B cell (primary cell): Measurements from ENCODE around the gene TMEM107. TPM values are rescaled to one million over a fixed set of nuclear protein-coding genes. Genes with fewer than 3 reads are reported as not detected.

Source experiments
- ATAC-seq: fragments of 200-7000 bp; cut with Tn5 transposase; one replicate; pipeline ENCODE4 v1.10.0; 2021; ENCODE audit warnings: low read depth, mild to moderate bottlenecking, moderate number of reproducible peaks, moderate library complexity
- CTCF ChIA-PET: fragments of 350-600 bp; sonication (Branson Sonifier 250); formaldehyde crosslinking; loops from one replicate; lab custom pipeline; 2021; ENCODE audit warnings: antibody characterized with exemption, inconsistent platforms; lab: Charles Lee
- POLR2A ChIA-PET: fragments of 350-600 bp; sonication (Branson Sonifier 250); formaldehyde crosslinking; loops from one replicate; lab custom pipeline; 2021; ENCODE audit warnings: antibody characterized with exemption; lab: Charles Lee
- DNase-seq: peaks from one replicate; pipeline ENCODE4 v3.0.0; 2013
- H2AFZ ChIP-seq: 2 replicates; pipeline ENCODE4 v1.6.1; 2012; ENCODE audit warnings: mild to moderate bottlenecking, low read depth, low read length; ENCODE audit not compliant: insufficient read depth, poor library complexity, severe bottlenecking
- H3K27ac ChIP-seq, 2 donors: 1 replicate in 1 of 2; 2 replicates in 1 of 2; pipeline ENCODE4 v1.5.1; 2012 to 2013; ENCODE audit warnings: low read length in 2 of 2, mild to moderate bottlenecking in 2 of 2, moderate library complexity in 1 of 2
- H3K27me3 ChIP-seq, 4 experiments: fragments of 200-600 bp in 1 of 4; sonication (generic) in 1 of 4; replicated peaks in 1 of 4; 1 replicate in 2 of 4; 2 replicates in 2 of 4; pipeline versions ENCODE4 v1.6.1 to v1.7.0; 2013 to 2016; ENCODE audit warnings: low read length in 3 of 4, mild to moderate bottlenecking in 2 of 4, mixed read lengths in 1 of 4, moderate library complexity in 1 of 4; ENCODE audit not compliant: insufficient read depth in 4 of 4, control insufficient read depth in 3 of 4; ENCODE audit errors: control extremely low read depth in 1 of 4
- H3K36me3 ChIP-seq, 2 experiments: replicated peaks in 1 of 2; 1 replicate in 1 of 2; 2 replicates in 1 of 2; pipeline versions ENCODE4 v1.6.1 to v1.7.1; 2013; ENCODE audit warnings: low read length in 1 of 2; ENCODE audit not compliant: insufficient read depth in 2 of 2, control insufficient read depth in 1 of 2; ENCODE audit errors: control extremely low read depth in 1 of 2, extremely low read depth in 1 of 2
- H3K4me1 ChIP-seq, 2 donors: fragments of 200-600 bp in 1 of 2; sonication (generic) in 1 of 2; 1 replicate in 1 of 2; 2 replicates in 1 of 2; pipeline versions ENCODE4 v1.5.1 to v1.6.1; 2013 to 2017; ENCODE audit warnings: low read length in 2 of 2; ENCODE audit not compliant: control insufficient read depth in 2 of 2, insufficient read depth in 2 of 2
- H3K4me2 ChIP-seq: replicated peaks from 2 replicates; pipeline ENCODE3; 2012; ENCODE audit warnings: mild to moderate bottlenecking, low read depth, low read length; ENCODE audit not compliant: poor library complexity, severe bottlenecking
- H3K4me3 ChIP-seq, 5 experiments: fragments of 200-600 bp in 1 of 5; sonication (generic) in 1 of 5; 1 replicate in 3 of 5; 2 replicates in 2 of 5; pipeline versions ENCODE4 v1.5.1 to v1.7.0; 2011 to 2016; ENCODE audit warnings: low read length in 4 of 5, mild to moderate bottlenecking in 4 of 5, low read depth in 2 of 5, control low read depth in 1 of 5, moderate library complexity in 1 of 5; ENCODE audit not compliant: insufficient read depth in 1 of 5; ENCODE audit errors: control extremely low read depth in 1 of 5, extremely low read depth in 1 of 5
- H3K79me2 ChIP-seq: fragments of 200-600 bp; sonication (generic); one replicate; pipeline ENCODE4 v1.6.0; 2016; ENCODE audit warnings: low read length; ENCODE audit not compliant: control insufficient read depth, insufficient read depth
- H3K9ac ChIP-seq: fragments of 200-600 bp; sonication (generic); 2 replicates; pipeline ENCODE4 v1.6.1; 2017; ENCODE audit warnings: mild to moderate bottlenecking, low read length, moderate library complexity
- H3K9me3 ChIP-seq, 3 donors: one replicate each; pipeline versions ENCODE4 v1.6.1 to v1.7.1; 2013; ENCODE audit warnings: low read length in 2 of 3; ENCODE audit not compliant: control insufficient read depth in 2 of 3, insufficient read depth in 1 of 3; ENCODE audit errors: control extremely low read depth in 1 of 3
- H4K20me1 ChIP-seq: 2 replicates; pipeline ENCODE4 v1.6.0; 2012; ENCODE audit warnings: mild to moderate bottlenecking, low read length; ENCODE audit not compliant: insufficient read depth, control insufficient read depth, poor library complexity, severe bottlenecking
- H3K27ac Mint-ChIP-seq: one replicate; pipeline ENCODE4 v1.8.0; 2021; ENCODE audit warnings: mixed read lengths
- H3K27me3 Mint-ChIP-seq: one replicate; pipeline ENCODE4 v1.8.0; 2021; ENCODE audit warnings: mixed read lengths
- H3K4me1 Mint-ChIP-seq: one replicate; pipeline ENCODE4 v1.8.0; 2021; ENCODE audit warnings: mixed read lengths
- H3K4me3 Mint-ChIP-seq: one replicate; pipeline ENCODE4 v1.8.0; 2021; ENCODE audit warnings: mixed read lengths
- H3K9me3 Mint-ChIP-seq: one replicate; pipeline ENCODE4 v1.8.0; 2022; ENCODE audit warnings: mixed read lengths; ENCODE audit not compliant: insufficient read depth
- EZH2 ChIP-seq: IDR thresholded peaks from 2 replicates; pipeline ENCODE4 v1.6.1; 2012; ENCODE audit warnings: borderline replicate concordance, low read depth, mild to moderate bottlenecking, moderate library complexity, low read length; ENCODE audit not compliant: insufficient read depth, poor library complexity, severe bottlenecking
- WGBS: methylation state at CpG from one replicate; pipeline ENCODE4 v1.1.5; 2013; ENCODE audit warnings: missing lambda C conversion rate; ENCODE audit not compliant: insufficient coverage; 5-methylcytosine and 5-hydroxymethylcytosine counted together
- intact Hi-C: fragments of 100-400 bp; cut with micrococcal nuclease; formaldehyde crosslinking; loops from one replicate; pipeline ENCODE4 v1.10.0; 2022
- polyA plus RNA-seq: library from polyadenylated mRNA; depleted of rRNA; stranded (reverse); fragments of >200 nt; gene quantifications from 2 replicates; pipeline ENCODE4 v1.2.3, GENCODE V29; 2012
- total RNA-seq, 2 donors: library from RNA; stranded (reverse); fragments of 120-200 nt in 1 of 2; gene quantifications; 1 replicate in 1 of 2; 2 replicates in 1 of 2; pipeline versions ENCODE4 v1.2.3 to v1.2.4, GENCODE V29; 2013 to 2022
- TF ChIP-seq, protein P1 (sequence below): fragments of 200-600 bp; IDR thresholded peaks from one replicate; pipeline ENCODE4 v1.8.0; 2022; ENCODE audit warnings: antibody characterized with exemption, mild to moderate bottlenecking

TMEM107 gene
- total and polyA plus RNA-seq, 2 donors (not counting 1 experiment from before 2014, with no cell fraction given), result 13.3 to 30.3 TPM

DNA sequence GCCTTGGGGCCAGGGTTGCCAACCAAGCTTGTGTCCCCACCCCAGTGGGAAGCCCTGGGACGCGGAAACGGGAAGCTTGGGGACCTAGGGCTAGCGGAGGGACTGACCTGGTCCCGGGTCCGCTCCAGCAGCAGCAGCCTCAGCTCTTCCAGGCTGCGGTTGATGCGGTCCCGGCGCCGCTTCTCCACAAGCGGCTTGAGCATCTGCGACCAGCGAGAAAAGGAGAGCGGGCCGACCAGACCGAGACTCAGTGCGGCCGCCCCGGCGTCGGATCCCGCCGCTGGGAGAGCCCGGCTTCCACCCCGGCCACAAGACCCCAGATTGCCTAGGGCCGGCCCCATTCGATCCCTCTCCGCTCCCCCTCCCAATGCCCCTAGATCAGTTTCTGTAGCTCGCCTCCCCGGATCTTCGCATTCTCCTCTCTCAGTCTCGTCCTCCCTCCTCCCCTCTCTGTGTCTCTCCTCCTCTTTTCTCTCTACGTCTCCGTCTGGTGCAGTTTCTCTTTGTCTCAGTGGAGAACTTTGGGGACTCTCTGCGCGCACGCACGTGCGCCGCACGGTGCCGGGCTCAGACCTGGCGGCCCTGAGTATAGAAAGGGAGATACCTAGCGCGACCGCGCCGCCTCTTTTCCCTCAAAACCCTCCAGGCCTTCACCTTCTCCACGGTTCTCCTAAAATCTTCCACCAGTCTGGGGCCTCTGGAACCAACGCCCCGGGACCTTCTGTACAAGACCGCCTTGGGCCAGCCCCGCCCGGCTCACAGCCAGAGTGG lies 53.1 kb downstream of the TMEM107 start:
- H3K9me3 Mint-ChIP-seq, result no peaks in the 10 kb centered on the region
- peaks cover 0 to 50% (median 21%) of the 10 kb centered on the region in 4 experiments for H3K27me3 ChIP-seq
- H3K27ac Mint-ChIP-seq, result peak overlapping the region; percentile 6
- peak overlapping the region; percentile 91 for H3K4me2 ChIP-seq
- intact Hi-C loops, result no loop called here
- H3K27ac ChIP-seq, result no peak overlapping the region
- peaks cover 34% of the 10 kb centered on the region for H4K20me1 ChIP-seq
- H2AFZ ChIP-seq, result peak overlapping the region; percentile 54
- H3K4me1 ChIP-seq, result peaks cover 62 to 75% of the 10 kb centered on the region in 2 donors
- under 1% methylated on average over 44 of the region's 55 CpGs for WGBS
- ATAC-seq (no peak), DNase-seq (peak; percentile 73)
- H3K4me3 ChIP-seq, result peak overlapping the region in 4 of 5 experiments; percentile 29 to 85 (median 70)
- ChIA-PET CTCF (interaction anchor here (1.0 to 3.6 kb wide), 9 partner anchors 10 to 177 kb away, joined by 3 to 12 read pairs (median 8); no protein-coding TSS in a partner anchor), POLR2A (interaction anchor here (0.6 to 1.8 kb wide), 4 partner anchors 34 to 124 kb away, joined by 4 to 6 read pairs (median 6); partner anchors contain the start of gene CTC1)
- H3K9ac ChIP-seq, result peak overlapping the region; percentile 83
- peak overlapping the region; percentile 94 for H3K4me3 Mint-ChIP-seq
- H3K36me3 ChIP-seq, result no peaks in the 10 kb centered on the region
- peaks cover 45% of the 10 kb centered on the region for H3K27me3 Mint-ChIP-seq
- no peaks in the 10 kb centered on the region for H3K79me2 ChIP-seq
- peaks cover 80% of the 10 kb centered on the region for H3K4me1 Mint-ChIP-seq
- H3K9me3 ChIP-seq, result peaks cover 0 to 22% (median 0%) of the 10 kb centered on the region in 3 donors
- TF ChIP-seq, protein P1, sequence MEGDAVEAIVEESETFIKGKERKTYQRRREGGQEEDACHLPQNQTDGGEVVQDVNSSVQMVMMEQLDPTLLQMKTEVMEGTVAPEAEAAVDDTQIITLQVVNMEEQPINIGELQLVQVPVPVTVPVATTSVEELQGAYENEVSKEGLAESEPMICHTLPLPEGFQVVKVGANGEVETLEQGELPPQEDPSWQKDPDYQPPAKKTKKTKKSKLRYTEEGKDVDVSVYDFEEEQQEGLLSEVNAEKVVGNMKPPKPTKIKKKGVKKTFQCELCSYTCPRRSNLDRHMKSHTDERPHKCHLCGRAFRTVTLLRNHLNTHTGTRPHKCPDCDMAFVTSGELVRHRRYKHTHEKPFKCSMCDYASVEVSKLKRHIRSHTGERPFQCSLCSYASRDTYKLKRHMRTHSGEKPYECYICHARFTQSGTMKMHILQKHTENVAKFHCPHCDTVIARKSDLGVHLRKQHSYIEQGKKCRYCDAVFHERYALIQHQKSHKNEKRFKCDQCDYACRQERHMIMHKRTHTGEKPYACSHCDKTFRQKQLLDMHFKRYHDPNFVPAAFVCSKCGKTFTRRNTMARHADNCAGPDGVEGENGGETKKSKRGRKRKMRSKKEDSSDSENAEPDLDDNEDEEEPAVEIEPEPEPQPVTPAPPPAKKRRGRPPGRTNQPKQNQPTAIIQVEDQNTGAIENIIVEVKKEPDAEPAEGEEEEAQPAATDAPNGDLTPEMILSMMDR, result no peak
- TF ChIP-seq EZH2, result peak; percentile 3

Other genes with a start within 250 kb of the TMEM107 start
- 11.4 and 15.5 TPM in 2 replicates for gene KCNAB3, start 246.5 kb downstream of the TMEM107 start, total RNA-seq
- 16.3 and 25.7 TPM in 2 replicates for gene KCNAB3, start 246.5 kb downstream of the TMEM107 start, polyA plus RNA-seq
- 86.0 and 118 TPM in 2 replicates for gene TRAPPC1, start 244.4 kb downstream of the TMEM107 start, total RNA-seq
- 107 and 173 TPM in 2 replicates for gene TRAPPC1, start 244.4 kb downstream of the TMEM107 start, polyA plus RNA-seq
- 34.8 and 40.4 TPM in 2 replicates for gene CNTROB, start 244.2 kb downstream of the TMEM107 start, total RNA-seq
- gene CNTROB, start 244.2 kb downstream of the TMEM107 start, polyA plus RNA-seq, result 23.1 and 40.7 TPM in 2 replicates
- not detected in 2 replicates for gene GUCY2D, start 173.8 kb downstream of the TMEM107 start, total RNA-seq
- gene GUCY2D, start 173.8 kb downstream of the TMEM107 start, polyA plus RNA-seq, result not detected in 2 replicates
- gene ALOX15B, start 137.3 kb downstream of the TMEM107 start, total RNA-seq, result not detected in 2 replicates
- 0.03 TPM in 1 of 2 replicates, not detected in the other for gene ALOX15B, start 137.3 kb downstream of the TMEM107 start, polyA plus RNA-seq
- gene ALOX12B, start 88.7 kb downstream of the TMEM107 start, total RNA-seq, result 0.29 and 0.69 TPM in 2 replicates
- 0.14 and 0.57 TPM in 2 replicates for gene ALOX12B, start 88.7 kb downstream of the TMEM107 start, polyA plus RNA-seq
- gene ALOXE3, start 57.9 kb downstream of the TMEM107 start, total RNA-seq, result not detected in 2 replicates
- 0.04 TPM in 1 of 2 replicates, not detected in the other for gene ALOXE3, start 57.9 kb downstream of the TMEM107 start, polyA plus RNA-seq
- gene HES7, start 52.3 kb downstream of the TMEM107 start, total RNA-seq, result not detected in 2 replicates
- gene HES7, start 52.3 kb downstream of the TMEM107 start, polyA plus RNA-seq, result 0.09 and 0.34 TPM in 2 replicates
- gene PER1, start 24.0 kb downstream of the TMEM107 start, total RNA-seq, result 118 and 120 TPM in 2 replicates
- gene PER1, start 24.0 kb downstream of the TMEM107 start, polyA plus RNA-seq, result 176 and 700 TPM in 2 replicates
- 154 and 162 TPM in 2 replicates for gene VAMP2, start 13.4 kb downstream of the TMEM107 start, total RNA-seq
- gene VAMP2, start 13.4 kb downstream of the TMEM107 start, polyA plus RNA-seq, result 209 and 291 TPM in 2 replicates
- gene BORCS6, start 13.8 kb upstream of the TMEM107 start, total RNA-seq, result 18.6 and 20.2 TPM in 2 replicates
- gene BORCS6, start 13.8 kb upstream of the TMEM107 start, polyA plus RNA-seq, result 4.3 and 9.7 TPM in 2 replicates
- gene AURKB, start 34.2 kb upstream of the TMEM107 start, total RNA-seq, result 0.41 and 1.1 TPM in 2 replicates
- 2.7 and 5.3 TPM in 2 replicates for gene AURKB, start 34.2 kb upstream of the TMEM107 start, polyA plus RNA-seq
- 209 TPM in 2 replicates for gene CTC1, start 71.7 kb upstream of the TMEM107 start, total RNA-seq
- gene CTC1, start 71.7 kb upstream of the TMEM107 start, polyA plus RNA-seq, result 263 and 267 TPM in 2 replicates
- gene PFAS, start 72.9 kb upstream of the TMEM107 start, total RNA-seq, result 65.5 and 66.4 TPM in 2 replicates
- gene PFAS, start 72.9 kb upstream of the TMEM107 start, polyA plus RNA-seq, result 22.3 and 31.4 TPM in 2 replicates
- gene RANGRF, start 112.3 kb upstream of the TMEM107 start, total RNA-seq, result 46.8 and 48.8 TPM in 2 replicates
- gene RANGRF, start 112.3 kb upstream of the TMEM107 start, polyA plus RNA-seq, result 76.1 and 83.2 TPM in 2 replicates
- 8.4 and 9.9 TPM in 2 replicates for gene SLC25A35, start 119.0 kb upstream of the TMEM107 start, total RNA-seq
- 8.9 and 12.5 TPM in 2 replicates for gene SLC25A35, start 119.0 kb upstream of the TMEM107 start, polyA plus RNA-seq
- gene ARHGEF15, start 133.9 kb upstream of the TMEM107 start, total RNA-seq, result not detected in 2 replicates
- gene ARHGEF15, start 133.9 kb upstream of the TMEM107 start, polyA plus RNA-seq, result not detected in 2 replicates
- not detected in 2 replicates for gene ODF4, start 163.5 kb upstream of the TMEM107 start, total RNA-seq
- not detected in 2 replicates for gene ODF4, start 163.5 kb upstream of the TMEM107 start, polyA plus RNA-seq
- 2,601 and 2,684 TPM in 2 replicates for gene RPL26, start 206.8 kb upstream of the TMEM107 start, total RNA-seq
- gene RPL26, start 206.8 kb upstream of the TMEM107 start, polyA plus RNA-seq, result 4,449 and 5,599 TPM in 2 replicates
- gene RNF222, start 221.4 kb upstream of the TMEM107 start, total RNA-seq, result not detected in 2 replicates
- 2.6 and 3.0 TPM in 2 replicates for gene RNF222, start 221.4 kb upstream of the TMEM107 start, polyA plus RNA-seq